HG03159 (cell line): ENCODE data around the gene TBC1D20.

Source experiments
- ATAC-seq: cut with Tn5 transposase; IDR thresholded peaks from one replicate; pipeline ENCODE4 v1.9.1; 2021; ENCODE audit warnings: mild to moderate bottlenecking, moderate library complexity; ENCODE audit not compliant: unreplicated experiment

The TBC1D20 gene

DNA sequence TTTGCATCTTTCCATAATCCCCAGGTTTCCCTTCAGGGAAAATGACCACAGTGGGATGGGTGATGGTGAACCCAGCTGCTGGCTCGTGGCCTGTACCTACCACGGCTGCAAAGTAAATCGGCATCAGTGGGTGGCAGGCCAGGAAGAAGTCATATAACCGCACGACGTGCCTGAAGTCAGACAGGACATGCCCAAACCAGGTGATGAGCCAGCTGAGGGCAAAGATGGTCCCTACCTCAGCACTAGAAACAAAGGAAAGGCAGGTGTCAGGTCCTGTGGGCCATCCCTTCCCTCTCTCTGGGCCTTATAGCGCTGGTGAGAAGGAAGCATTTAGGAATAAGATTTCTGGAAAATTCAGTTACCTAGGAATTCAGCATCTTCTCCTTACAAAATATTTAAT is 22.2 kb downstream of the TBC1D20 start:
- no peak for ATAC-seq

DNA sequence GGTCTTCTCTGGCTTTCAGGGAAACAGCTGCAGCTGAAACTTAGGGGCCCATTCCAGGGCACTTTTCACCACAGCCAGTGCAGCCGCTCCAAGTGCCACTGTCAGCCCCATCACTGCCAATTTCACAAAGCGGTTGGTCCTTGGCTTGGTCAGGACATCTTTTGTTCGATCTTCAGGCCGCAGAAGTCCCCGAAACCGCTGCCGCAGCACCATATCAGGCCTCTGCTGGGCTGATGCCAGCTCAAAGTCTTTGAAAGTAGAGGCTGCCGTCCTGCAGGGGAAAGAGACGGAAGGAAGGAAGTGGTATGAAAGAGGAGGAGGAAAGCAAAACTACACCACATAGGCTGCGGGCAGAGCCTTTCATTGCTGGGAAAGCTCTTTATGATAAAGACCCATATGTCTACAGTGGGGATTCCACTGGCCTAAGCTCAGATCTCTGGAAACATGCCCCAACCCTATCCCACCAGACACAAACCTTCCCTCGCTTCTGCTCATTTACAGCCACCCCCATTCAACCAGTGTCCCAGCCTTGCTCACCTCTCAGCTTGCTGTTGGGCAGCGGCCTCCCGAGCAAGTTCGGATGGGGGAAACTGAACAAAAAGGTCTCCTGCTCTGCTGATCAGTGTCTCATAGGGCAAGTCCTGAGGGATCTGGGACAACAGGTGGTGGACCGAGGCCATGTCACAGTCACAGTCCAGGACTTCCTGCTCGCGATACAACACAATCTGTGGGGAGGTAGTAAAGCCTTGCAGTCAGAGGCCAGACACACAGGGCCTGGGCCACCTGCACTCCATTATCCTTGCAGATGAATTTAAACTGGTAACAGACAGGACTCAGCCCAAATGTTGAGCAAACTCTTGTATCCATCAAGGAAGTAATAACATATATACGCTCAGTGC is 23.5 kb downstream of the TBC1D20 start:
- ATAC-seq, result no peak

DNA sequence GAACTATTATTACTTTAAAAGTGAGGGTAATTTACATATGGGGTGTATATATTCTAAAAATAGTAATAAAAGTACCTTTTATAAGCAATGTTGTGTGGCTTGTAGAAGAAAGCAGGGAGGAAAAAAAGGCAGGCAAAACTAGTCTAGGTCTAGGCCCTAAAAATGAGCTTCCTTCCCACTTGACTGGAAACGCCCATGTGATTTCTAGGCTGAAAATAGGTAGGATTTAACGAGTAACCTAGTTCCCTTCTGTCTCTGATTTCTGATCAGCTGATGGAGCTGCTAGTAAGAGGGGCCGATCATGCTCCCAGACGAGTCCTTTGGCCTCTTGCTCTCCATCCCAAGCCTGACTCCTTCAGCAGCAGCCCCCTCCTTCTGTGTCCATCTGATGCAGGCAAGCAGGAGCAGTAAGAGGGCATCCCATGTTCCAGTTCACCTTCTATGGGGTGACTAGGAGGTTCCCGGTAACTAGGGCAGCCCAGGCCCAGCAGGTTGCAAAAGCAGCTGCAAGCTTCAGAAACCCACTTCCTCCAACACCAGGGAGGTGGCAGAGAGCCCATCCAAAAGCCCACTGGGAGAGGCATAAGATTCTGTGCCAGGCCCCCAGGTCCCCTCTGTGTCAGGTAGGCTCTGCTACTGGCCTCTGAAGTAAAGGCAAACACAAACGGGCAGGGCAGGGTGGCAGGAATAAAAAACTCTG is 24.4 kb downstream of the TBC1D20 start:
- ATAC-seq, result no peak

DNA sequence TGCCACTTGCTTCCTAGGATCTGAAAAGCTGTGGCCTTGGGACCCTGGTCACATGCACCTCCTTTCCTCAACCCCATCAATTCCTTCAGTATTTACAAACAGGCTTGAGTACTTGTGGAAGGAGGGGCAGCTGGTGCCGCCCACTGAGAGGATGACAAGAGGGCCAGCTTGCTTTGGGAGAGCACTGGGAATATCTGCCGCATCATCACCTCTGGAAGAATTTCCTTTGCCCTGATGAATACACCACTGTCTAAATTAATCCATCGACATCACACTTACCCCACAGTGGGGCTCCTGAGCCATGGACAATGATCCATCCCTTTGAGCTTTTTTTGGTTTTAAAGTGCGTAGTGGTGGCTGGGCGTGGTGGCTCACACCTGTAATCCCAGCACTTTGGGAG is 25.9 kb downstream of the TBC1D20 start:
- no peak for ATAC-seq

DNA sequence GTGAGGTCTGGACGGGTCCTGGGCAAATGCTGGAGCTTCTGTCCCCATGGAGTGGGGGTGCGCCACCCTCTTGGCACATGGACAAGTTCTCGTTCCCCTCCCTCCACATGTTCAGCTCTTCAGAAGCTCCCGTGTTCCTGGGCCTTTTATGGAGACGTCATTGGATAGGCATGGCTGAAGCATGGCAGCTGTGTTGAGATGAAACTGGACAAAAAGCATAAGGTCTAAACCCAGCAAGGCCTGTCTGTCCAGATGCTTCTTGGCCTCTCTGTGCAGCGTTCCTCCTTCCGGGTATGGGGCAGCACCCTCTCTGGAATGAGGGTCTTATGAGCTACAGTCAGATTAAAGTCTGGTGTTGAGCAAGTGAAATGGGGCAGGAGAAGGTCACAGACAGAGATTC is 26.8 kb downstream of the TBC1D20 start:
- ATAC-seq, result no peak

DNA sequence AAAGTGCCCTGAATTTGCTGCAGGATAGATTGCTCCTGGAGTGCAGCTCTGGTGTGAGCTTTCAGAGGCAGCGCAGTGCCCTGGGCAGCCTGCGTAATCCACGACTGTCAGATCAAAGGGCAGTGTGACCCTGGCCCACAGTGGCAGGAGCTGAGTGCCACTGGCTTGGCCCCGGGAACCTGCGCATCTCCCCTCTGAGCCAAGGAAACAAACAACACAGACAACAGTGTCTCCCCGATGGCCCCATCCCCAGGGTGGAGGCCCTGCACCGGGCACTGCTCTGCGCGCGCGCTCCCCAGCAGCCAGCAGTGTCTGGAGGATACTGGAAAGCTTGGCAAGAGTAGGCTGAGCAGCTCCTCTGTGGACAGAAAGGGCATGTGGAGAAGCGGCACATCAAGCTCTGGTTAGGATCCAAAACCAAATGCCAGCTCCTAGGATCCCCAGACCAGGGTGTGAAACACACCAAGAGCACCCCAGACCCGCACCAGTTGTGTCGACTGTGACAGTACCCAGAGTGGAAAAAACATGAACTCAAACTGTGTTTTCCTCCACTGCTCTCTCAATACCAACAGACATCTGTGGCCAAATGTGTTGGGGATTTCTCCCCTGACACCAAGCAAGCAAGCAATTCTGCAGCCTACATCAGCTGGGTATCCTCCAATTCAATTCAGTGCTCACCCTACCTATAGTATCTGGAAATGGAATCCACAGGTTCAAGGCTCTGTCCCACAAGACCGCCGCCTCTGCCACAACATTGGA is 27.5 kb downstream of the TBC1D20 start:
- no peak for ATAC-seq

DNA sequence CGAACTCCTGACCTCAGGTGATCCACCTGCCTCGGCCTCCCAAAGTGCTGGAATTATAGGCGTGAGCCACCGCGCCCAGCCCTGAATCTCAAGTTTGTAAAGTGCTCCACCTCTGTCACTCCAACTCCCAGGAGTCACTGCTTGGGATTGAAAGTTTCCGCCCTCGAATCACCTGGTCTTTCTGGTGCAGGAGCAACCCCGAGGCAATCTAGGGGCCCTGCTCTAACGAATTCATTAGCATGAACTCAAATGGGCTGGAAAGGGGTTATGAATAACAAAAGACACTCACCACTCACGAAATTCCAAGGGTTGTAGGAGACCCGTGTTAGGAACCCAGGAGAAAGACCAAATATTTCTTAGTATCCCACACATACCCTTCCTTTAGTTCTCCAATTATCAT is 28.1 kb downstream of the TBC1D20 start:
- ATAC-seq, result no peak

DNA sequence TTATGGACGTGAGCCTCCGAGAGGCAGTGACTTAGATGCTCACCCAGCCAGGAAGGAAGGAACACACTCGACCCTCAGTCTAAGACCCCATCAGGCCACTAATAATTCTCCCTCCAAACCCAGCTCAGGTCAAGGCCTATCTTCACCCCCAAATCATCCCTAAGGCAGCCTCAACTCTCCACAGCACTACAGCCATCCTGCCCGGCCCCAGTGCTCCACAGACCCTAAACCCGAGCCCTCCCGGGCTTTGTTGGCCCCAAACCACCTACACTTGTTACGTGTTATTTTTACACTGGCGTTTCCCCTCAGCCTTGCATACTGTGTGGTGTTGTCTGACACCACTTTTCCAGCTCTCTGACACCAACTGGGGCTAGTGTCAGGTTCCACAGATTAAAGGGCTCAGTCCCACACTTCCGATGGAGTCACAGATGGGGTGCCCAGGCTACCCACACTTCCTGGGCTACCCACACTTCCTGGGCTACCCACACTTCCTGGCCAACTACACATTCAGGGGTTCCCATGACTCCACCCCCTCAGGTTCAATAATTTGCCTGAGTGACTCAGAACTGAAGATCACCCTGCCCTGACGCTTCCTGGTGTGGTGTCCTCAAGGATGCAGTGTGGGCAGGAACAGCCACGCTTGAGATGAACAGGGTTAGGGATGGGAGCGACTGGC is 28.9 kb downstream of the TBC1D20 start:
- ATAC-seq, result peak; percentile 68

DNA sequence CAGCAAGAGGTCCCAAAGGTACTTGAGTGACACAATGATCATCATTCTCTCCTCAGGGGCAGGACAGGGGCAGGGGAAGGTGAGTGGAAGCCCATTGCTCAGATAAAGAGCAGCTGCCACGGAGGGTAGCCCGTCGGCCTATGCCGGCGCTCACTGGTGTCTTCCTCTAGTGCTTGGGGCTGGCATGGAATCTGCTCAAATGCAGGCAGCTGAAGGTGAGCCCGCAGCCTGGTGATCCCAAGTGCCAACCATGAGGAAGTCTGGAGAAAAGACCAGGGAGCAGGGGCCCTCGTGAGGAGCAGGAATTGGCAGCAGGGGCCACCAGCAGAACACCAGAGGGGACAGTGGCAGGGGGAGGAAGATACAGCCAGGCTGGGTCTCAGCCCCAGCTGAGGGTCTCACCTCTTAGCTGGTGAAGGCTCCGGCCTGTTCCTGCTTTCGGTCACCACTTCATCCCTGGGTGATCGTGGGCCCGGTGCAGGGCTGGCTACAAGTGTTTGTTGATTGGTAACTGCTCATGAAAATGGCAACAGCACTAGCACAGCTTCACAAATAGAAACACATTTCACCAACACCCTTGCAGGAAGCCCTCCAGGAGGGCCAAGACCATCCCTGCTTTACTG is 29.5 kb downstream of the TBC1D20 start:
- ATAC-seq, result no peak

DNA sequence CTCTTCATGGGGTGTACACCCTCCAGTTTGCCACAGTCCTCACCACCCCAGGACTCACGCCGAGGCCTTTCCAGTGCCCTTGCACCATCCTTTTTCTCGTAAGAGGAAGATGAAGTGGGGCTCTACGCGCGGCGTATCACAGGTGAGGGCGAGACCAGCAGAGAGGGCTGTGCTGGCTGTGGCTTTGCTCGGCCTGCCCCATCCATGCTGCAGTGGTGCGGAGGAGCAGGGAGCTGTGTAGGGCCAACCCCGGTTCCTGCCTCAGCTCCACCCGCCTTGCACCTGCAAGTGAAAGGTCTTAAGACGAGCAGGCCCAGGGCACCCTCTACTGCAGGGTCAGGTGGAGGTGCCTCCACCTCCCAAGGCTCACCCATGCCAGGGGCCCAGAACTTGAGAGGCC is 30.1 kb downstream of the TBC1D20 start:
- no peak for ATAC-seq

DNA sequence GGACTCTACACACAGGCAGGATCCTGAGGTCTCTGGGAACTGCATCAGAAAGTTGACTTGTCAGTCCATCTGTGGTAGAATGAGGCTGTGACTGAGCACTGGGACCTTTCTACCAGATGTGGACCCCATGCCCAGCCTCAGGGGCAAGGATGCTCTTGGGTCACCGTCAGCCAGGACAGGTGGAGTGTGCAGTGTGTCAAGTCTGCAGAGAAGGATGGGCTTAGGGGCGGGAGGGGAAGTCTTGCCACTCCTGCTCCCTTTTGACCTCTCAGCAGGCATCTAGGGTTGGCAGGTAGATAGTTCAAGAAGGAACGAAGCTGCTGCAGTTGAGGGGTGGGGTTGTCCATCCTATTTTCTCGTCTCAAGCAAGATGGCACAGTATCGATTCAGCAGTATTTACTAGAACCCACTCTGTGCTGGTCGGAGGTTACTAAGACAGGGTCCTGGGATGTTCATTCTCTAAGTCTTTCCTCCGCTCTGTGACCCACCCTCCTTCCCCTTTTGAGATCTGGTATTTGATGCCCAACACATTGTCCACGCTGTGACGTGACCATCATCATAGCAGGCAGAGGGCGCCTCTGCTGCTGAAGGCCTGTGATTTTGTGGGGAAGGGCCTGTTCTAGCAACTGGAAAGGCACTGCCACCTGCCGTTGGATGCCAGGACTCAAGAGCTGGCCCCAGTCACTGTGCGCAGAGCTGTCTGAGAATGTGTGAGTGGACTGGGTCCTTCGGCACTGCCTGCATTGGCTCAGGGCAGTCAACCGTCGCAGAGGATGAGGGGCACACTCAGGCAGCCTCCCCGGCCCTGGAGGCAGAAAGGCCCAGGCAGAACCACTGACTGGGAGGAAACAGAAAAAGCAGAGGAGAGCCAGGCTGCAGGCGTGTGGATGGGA is 31.1 kb downstream of the TBC1D20 start:
- no peak for ATAC-seq

DNA sequence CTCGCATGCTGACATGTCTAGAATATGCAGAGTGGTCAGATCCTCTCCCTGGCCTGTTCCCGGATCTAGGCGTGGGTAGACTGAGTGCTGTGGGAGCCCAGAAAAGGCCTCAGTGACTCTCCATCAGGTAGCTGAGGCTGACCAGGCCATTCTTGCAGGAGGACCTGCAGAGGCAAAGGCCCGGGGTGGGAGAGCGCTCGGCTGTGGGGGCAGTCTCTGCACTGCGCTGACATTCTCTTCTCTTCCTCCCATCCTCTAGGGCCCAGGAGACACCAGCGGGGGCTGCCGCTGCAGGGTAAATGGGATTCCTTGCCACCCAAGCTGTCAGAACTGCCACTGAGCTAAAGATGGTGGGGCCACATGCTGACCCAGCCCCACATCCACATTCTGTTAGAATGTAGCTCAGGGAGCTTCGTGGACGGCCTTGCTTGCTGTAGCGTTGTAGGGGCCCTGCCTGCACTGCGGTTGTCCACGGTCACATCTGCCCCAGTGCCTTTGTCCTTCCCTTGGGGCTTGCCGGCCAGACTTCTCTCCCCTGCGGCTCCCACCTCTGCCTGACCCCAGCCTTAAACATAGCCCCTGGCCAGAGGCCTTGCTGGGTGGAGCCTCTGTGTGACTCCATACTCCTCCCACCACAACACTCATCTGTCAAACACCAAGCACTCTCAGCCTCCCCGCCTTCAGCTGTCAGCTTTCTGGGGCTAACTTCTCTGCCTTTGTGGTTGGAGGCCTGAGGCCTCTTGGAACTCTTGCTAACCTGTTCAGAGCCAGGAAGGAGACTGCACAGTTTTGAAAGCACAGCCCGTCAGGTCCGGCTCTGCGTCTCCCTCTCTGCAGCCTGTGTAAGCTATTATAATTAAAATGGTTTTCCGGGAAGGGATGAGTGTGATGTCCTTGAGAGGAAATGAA is 32.0 kb downstream of the TBC1D20 start:
- no peak for ATAC-seq

DNA sequence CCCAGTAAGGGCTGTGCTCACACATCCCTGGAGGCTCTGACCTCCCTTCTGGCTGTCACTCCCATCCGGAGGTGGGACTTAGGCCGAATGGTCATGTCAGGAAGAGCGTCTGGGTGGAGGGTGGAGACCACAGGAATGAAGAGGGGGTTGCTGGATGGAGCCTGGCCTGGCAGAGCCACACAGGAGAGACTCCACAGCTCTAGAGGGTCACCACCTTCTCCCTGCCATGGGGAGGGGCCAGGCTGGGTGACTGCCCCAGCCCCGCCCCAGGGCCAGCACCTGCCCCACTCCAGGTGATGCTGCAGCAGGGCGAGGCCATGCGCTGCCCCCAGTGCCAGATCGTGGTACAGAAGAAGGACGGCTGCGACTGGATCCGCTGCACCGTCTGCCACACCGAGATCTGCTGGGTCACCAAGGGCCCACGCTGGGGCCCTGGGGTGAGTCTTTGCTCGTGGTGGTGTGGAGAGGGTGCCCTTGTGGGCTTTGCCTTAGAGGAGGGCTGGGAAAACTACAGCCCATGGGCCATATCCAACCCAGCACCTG is 33.6 kb downstream of the TBC1D20 start:
- no peak for ATAC-seq

DNA sequence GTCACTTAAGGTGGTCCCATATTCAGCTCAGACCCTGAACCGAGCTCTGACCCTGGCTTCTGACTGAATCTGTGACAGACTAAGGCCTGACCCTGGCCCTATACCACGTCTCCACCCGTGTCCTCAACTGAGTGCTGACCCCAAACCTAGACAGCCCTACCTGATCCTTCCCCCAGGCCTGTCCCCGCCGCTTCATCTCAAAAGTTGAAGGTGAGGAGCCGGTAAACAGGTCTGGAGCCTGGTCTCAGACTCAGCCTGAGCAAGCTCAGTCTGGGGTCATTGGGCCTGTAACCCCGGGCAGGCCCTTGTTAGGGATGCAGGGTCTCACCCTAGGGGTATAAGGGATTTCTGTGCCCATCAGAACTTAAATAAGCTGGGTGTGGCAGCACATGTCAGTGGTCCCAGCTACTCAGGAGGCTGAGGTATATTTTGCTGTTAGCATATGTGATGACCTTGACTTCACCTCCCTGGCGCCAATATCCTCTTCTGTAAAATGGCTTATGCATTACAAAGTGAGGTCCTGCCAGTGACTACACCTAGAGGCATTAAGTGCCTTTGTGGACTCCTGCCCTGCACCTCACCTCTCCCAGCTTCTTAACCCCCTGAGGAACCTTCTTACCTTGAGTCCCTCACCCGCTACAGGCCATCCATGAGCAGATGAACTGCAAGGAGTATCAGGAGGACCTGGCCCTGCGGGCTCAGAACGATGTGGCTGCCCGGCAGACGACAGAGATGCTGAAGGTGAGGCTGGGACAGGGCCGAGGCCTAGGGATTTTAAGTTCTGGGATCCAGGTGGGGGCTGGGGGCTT is 34.3 kb downstream of the TBC1D20 start:
- no peak for ATAC-seq

DNA sequence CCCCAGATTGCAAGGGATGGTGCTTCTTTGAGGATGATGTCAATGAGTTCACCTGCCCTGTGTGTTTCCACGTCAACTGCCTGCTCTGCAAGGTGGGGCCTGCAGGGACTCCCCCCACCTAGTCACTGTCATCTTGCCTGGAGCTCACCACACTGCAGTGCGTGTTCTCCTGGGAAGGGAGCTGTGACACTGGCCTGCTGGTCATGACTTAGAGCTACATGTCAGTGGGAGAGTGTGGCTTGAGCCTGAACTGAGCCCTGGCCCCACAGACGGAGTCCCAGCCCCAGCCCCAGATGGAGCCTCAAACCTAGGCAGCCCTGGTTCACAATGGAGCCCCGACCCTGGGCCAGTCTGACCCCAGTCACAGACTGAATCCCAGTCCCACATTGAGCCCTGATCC is 34.9 kb downstream of the TBC1D20 start:
- no peak for ATAC-seq

DNA sequence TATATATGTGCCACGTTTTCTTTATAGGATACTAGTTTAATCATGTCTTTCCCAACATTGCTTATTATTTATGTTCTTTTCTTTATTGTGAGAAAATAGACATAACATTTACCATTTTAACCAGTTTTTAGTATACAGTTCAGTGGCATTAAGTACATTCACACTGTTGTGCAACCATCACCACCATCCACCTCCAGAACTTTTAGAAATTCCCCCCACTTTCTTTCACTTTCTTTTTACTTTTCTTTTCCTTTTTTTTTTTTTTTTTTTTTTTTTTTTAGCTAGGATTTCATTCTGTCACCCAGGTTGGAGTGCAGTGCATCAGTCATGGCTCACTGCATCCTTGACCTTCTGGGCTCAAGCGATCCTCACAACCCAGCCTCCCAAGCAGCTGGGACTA is 35.8 kb downstream of the TBC1D20 start:
- ATAC-seq, result no peak

DNA sequence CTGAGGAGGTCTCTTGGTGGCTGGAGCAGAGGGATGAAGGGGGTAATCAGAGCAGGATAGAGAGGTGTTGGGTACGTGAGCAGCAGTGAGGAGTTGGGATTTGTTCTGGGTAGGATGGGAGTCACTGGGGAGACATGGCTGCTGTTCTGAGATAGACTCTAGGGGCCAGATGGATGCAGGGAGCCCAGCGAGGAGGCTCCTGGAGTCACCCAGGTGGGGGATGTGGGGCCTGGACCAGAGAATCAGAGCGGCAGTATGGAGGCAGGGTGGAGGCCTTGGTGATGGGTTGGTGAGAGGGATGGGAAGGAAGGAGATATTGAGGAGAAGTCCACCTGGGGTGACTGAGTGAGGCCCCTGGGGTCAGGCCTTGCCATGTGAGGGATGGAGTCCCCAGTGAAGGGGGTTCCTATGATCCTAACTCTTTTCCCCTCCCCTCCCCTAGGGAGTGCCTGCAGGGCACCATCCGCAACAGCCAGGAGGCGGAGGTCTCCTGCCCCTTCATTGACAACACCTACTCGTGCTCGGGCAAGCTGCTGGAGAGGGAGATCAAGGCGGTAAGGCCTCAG is 40.6 kb downstream of the TBC1D20 start:
- no peak for ATAC-seq
